ENCODE measurements around the gene CNRIP1.

The CNRIP1 gene

DNA sequence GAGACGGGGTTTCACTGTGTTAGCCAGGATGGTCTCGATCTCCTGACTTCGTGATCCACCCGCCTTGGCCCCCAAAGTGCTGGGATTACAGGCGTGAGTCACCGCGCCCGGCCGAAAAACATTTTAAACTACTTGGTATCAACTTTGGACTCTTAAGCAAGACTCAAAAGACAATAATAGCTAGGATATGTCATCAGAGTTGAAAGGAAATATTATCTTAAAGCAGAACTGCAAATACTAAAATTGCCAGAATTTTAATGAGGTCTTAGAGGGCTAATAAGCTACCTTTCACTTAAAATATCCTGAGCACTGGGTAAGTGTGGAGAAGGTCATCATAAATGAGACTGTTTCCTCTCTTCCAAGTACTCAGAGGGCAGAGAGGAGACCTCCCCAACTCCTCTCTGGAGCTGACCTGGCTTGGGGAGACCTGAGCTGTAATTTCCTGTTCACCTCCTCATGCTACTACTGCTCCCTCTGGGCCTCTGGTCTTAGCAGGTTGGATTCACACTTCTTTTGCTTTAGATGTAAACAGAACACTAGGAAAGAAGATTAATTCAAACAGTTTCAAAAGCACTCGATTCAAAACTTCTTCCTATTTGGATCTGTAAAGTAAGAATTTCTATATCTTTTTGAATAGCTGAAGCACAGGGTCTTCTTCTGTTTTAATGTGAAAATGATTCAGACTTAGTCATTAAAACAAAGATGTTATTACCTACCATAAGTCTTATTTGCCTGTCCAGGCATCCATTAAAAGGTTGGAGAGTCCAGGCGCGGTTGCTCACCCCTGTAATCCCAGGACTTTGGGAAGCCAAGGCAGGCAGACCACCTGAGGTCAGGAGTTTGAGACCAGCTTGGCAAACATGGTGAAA lies 16.5 kb downstream of the CNRIP1 start:
- peak; percentile 49; the same call in 1 of the 3 replicates for ATAC-seq
- no peak for TF ChIP-seq GLIS3 (CRISPR knock-in tag; IDR thresholded peaks at IDR 0.05)
- TF ChIP-seq, protein P1, sequence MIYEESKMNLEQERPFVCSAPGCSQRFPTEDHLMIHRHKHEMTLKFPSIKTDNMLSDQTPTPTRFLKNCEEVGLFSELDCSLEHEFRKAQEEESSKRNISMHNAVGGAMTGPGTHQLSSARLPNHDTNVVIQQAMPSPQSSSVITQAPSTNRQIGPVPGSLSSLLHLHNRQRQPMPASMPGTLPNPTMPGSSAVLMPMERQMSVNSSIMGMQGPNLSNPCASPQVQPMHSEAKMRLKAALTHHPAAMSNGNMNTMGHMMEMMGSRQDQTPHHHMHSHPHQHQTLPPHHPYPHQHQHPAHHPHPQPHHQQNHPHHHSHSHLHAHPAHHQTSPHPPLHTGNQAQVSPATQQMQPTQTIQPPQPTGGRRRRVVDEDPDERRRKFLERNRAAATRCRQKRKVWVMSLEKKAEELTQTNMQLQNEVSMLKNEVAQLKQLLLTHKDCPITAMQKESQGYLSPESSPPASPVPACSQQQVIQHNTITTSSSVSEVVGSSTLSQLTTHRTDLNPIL (CRISPR knock-in tag; IDR thresholded peaks at IDR 0.05; ENCODE audit: low read depth) = no peak
- no peak for TF ChIP-seq OSR1 (CRISPR knock-in tag; IDR thresholded peaks at IDR 0.05)
- TF ChIP-seq ZNF70 (CRISPR knock-in tag; IDR thresholded peaks at IDR 0.05) = no peak
- no peak for TF ChIP-seq ZC3H10 (CRISPR knock-in tag; IDR thresholded peaks at IDR 0.05)
- TF ChIP-seq, protein P2, sequence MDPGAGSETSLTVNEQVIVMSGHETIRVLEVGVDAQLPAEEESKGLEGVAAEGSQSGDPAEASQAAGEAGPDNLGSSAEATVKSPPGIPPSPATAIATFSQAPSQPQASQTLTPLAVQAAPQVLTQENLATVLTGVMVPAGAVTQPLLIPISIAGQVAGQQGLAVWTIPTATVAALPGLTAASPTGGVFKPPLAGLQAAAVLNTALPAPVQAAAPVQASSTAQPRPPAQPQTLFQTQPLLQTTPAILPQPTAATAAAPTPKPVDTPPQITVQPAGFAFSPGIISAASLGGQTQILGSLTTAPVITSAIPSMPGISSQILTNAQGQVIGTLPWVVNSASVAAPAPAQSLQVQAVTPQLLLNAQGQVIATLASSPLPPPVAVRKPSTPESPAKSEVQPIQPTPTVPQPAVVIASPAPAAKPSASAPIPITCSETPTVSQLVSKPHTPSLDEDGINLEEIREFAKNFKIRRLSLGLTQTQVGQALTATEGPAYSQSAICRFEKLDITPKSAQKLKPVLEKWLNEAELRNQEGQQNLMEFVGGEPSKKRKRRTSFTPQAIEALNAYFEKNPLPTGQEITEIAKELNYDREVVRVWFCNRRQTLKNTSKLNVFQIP (CRISPR knock-in tag; IDR thresholded peaks at IDR 0.05; ENCODE audit: borderline replicate concordance, low read depth) = no peak
- TF ChIP-seq ZFP3 (CRISPR knock-in tag; IDR thresholded peaks at IDR 0.05) = no peak

DNA sequence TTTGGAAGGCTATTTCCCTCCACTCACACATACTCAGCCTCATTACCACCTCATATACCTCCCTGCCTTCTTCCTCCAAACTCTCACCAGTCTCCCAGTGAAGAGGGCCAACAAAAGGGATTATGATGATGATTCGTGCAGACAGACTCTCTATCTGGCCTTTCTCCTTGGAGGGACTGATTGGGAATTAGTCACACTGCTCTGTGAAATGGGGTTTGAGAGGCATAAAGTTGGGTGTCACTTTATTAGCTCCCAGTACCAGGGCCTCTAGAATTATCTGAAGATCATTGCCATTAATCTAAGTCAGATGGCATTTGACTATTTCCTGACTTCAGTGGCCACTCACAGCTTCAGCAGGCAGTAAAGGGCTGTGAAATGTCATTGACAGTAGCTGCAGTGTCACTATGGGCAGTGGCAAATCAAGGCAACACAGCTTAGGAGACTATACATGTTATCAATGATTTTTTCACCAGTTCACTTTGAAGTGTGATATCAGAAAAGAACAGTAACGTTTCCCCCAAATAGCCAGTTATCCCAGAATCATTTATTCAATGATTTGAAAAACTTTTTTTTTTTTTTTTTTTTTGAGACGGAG lies 17.4 kb downstream of the CNRIP1 start:
- ATAC-seq = peak; percentile 44
- TF ChIP-seq GLIS3 (CRISPR knock-in tag; IDR thresholded peaks at IDR 0.05) (no peak), ISL1 (CRISPR knock-in tag; IDR thresholded peaks at IDR 0.05) (no peak), ZNF8 (CRISPR knock-in tag; IDR thresholded peaks at IDR 0.05) (no peak)
- TF ChIP-seq, protein P3, sequence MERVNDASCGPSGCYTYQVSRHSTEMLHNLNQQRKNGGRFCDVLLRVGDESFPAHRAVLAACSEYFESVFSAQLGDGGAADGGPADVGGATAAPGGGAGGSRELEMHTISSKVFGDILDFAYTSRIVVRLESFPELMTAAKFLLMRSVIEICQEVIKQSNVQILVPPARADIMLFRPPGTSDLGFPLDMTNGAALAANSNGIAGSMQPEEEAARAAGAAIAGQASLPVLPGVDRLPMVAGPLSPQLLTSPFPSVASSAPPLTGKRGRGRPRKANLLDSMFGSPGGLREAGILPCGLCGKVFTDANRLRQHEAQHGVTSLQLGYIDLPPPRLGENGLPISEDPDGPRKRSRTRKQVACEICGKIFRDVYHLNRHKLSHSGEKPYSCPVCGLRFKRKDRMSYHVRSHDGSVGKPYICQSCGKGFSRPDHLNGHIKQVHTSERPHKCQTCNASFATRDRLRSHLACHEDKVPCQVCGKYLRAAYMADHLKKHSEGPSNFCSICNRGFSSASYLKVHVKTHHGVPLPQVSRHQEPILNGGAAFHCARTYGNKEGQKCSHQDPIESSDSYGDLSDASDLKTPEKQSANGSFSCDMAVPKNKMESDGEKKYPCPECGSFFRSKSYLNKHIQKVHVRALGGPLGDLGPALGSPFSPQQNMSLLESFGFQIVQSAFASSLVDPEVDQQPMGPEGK (CRISPR knock-in tag; IDR thresholded peaks at IDR 0.05; ENCODE audit: borderline replicate concordance) = no peak

DNA sequence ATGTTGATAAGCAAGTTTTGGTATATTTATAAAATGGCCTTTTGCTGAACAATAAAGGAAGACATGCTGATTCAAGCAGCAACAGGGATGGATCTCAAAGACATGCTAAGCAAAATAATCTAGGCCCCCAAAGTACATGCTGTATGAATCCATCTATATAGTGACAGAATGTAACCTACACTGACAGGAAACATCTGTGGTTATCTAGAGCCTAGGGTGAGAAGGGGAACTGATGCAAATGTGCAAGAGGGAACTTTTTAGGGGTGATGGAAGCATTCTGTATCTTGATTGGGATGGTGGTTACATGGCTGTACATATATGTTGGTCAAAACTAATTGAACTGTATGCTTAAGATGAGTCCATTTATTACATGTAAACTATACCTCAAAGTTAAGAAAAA lies 24.2 kb downstream of the CNRIP1 start:
- ATAC-seq = no peak

DNA sequence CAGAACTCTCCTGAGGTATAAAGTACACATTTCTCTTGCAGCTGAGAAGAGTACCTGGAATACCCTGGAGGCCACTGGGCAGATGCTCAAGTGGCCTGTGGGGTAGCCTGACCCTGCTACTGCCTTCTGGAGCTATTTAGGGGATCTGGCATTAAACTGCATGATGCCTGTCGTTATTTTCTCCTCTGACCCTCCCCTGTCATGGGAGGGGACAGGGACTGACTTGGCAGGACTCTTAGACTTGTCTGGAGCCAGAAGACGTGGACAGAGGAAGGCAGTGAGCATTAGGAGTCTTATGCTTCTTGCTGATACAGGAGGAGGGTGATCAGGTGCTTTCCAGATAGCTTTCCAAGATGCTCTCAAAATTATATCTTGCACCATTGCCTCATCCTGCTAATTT lies 24.8 kb downstream of the CNRIP1 start:
- no peak for ATAC-seq
- no peak for TF ChIP-seq ZNF70 (CRISPR knock-in tag; IDR thresholded peaks at IDR 0.05)
- TF ChIP-seq SNAI2 (CRISPR knock-in tag; IDR thresholded peaks at IDR 0.05) = no peak
- no peak for TF ChIP-seq CSDC2 (CRISPR knock-in tag; IDR thresholded peaks at IDR 0.05)
- TF ChIP-seq ZNF565 (CRISPR knock-in tag; conservative IDR thresholded peaks at IDR 0.05; ENCODE audit: low read depth) = no peak
- TF ChIP-seq, protein P4, sequence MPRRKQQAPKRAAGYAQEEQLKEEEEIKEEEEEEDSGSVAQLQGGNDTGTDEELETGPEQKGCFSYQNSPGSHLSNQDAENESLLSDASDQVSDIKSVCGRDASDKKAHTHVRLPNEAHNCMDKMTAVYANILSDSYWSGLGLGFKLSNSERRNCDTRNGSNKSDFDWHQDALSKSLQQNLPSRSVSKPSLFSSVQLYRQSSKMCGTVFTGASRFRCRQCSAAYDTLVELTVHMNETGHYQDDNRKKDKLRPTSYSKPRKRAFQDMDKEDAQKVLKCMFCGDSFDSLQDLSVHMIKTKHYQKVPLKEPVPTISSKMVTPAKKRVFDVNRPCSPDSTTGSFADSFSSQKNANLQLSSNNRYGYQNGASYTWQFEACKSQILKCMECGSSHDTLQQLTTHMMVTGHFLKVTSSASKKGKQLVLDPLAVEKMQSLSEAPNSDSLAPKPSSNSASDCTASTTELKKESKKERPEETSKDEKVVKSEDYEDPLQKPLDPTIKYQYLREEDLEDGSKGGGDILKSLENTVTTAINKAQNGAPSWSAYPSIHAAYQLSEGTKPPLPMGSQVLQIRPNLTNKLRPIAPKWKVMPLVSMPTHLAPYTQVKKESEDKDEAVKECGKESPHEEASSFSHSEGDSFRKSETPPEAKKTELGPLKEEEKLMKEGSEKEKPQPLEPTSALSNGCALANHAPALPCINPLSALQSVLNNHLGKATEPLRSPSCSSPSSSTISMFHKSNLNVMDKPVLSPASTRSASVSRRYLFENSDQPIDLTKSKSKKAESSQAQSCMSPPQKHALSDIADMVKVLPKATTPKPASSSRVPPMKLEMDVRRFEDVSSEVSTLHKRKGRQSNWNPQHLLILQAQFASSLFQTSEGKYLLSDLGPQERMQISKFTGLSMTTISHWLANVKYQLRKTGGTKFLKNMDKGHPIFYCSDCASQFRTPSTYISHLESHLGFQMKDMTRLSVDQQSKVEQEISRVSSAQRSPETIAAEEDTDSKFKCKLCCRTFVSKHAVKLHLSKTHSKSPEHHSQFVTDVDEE (CRISPR knock-in tag; IDR thresholded peaks at IDR 0.05) = no peak
- TF ChIP-seq ZFP3 (CRISPR knock-in tag; IDR thresholded peaks at IDR 0.05) = no peak
- no peak for TF ChIP-seq ARNTL (CRISPR knock-in tag; IDR thresholded peaks at IDR 0.05; ENCODE audit: borderline replicate concordance, low read depth)
- TF ChIP-seq ZFP30 (CRISPR knock-in tag; IDR thresholded peaks at IDR 0.05) = no peak
- no peak for TF ChIP-seq ISL1 (CRISPR knock-in tag; IDR thresholded peaks at IDR 0.05)
- TF ChIP-seq TOX (CRISPR knock-in tag; IDR thresholded peaks at IDR 0.05; ENCODE audit: borderline replicate concordance) = no peak
- TF ChIP-seq, protein P5, sequence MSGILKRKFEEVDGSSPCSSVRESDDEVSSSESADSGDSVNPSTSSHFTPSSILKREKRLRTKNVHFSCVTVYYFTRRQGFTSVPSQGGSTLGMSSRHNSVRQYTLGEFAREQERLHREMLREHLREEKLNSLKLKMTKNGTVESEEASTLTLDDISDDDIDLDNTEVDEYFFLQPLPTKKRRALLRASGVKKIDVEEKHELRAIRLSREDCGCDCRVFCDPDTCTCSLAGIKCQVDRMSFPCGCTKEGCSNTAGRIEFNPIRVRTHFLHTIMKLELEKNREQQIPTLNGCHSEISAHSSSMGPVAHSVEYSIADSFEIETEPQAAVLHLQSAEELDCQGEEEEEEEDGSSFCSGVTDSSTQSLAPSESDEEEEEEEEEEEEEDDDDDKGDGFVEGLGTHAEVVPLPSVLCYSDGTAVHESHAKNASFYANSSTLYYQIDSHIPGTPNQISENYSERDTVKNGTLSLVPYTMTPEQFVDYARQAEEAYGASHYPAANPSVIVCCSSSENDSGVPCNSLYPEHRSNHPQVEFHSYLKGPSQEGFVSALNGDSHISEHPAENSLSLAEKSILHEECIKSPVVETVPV (CRISPR knock-in tag; IDR thresholded peaks at IDR 0.05) = no peak
- TF ChIP-seq ZNF8 (CRISPR knock-in tag; IDR thresholded peaks at IDR 0.05) = no peak
- no peak for TF ChIP-seq PPARA (CRISPR knock-in tag; IDR thresholded peaks at IDR 0.05; ENCODE audit: borderline replicate concordance)
- TF ChIP-seq, protein P2 (CRISPR knock-in tag; IDR thresholded peaks at IDR 0.05; ENCODE audit: borderline replicate concordance, low read depth) = no peak
- no peak for TF ChIP-seq ESRRG (CRISPR knock-in tag; IDR thresholded peaks at IDR 0.05)
- TF ChIP-seq, protein P1 (CRISPR knock-in tag; IDR thresholded peaks at IDR 0.05; ENCODE audit: low read depth) = no peak
- TF ChIP-seq TCF4 (CRISPR knock-in tag; IDR thresholded peaks at IDR 0.05; ENCODE audit: borderline replicate concordance) = no peak

More for the DNA sequence above, 24.2 kb downstream of the CNRIP1 start:
- no peak for TF ChIP-seq ARNTL (CRISPR knock-in tag; IDR thresholded peaks at IDR 0.05; ENCODE audit: borderline replicate concordance, low read depth)
- no peak for TF ChIP-seq PPARA (CRISPR knock-in tag; IDR thresholded peaks at IDR 0.05; ENCODE audit: borderline replicate concordance)
- TF ChIP-seq ZNF70 (CRISPR knock-in tag; IDR thresholded peaks at IDR 0.05) = no peak
- TF ChIP-seq CSDC2 (CRISPR knock-in tag; IDR thresholded peaks at IDR 0.05) = no peak
- no peak for TF ChIP-seq TCF4 (CRISPR knock-in tag; IDR thresholded peaks at IDR 0.05; ENCODE audit: borderline replicate concordance)
- no peak for TF ChIP-seq ZFP30 (CRISPR knock-in tag; IDR thresholded peaks at IDR 0.05)
- no peak for TF ChIP-seq BACH2 (CRISPR knock-in tag; IDR thresholded peaks at IDR 0.05; ENCODE audit: borderline replicate concordance)
